Mesangial cell (primary cell): ENCODE results near the gene OR11H1. TPM values are rescaled to one million over a fixed set of nuclear protein-coding genes. Genes with fewer than 3 reads are reported as not detected.

Experiments
- total RNA-seq: library from RNA; depleted of rRNA; stranded (reverse); fragments of >200 nt; gene quantifications from 2 replicates; pipeline ENCODE4 v1.2.3, GENCODE V29; 2015

The OR11H1 gene
- not detected in 2 replicates for total RNA-seq

GRCh38 chr22:15527892-15528291 is at the start of gene OR11H1:
OR11H1 (plus strand) TSS chr22:15528192; CDS start chr22:15528192, 0 bp downstream.

Other genes with a start within 250 kb of the OR11H1 start
- gene POTEH, start 161.8 kb downstream of the OR11H1 start, total RNA-seq, result not detected in 2 replicates